Panc1 (cell line): Measurements from ENCODE around the gene HS6ST3. TPM values are rescaled to one million over a fixed set of nuclear protein-coding genes. Genes with fewer than 3 reads are reported as not detected.

Experiments
- ATAC-seq: fragments of 200-7000 bp; cut with Tn5 transposase; 2 replicates; pipeline ENCODE4 v1.9.1; 2020; ENCODE audit warnings: mild to moderate bottlenecking, moderate library complexity
- BruUV-seq: library from RNA; stranded (reverse); fragments of 400-500 nt; replicated peaks from 2 replicates; lab custom pipeline; 2021; lab: Mats Ljungman, UMichigan
- CTCF ChIA-PET: fragments of 300-600 bp; sonication (Branson Sonifier 250); formaldehyde crosslinking; loops from one replicate; lab custom pipeline; 2022; ENCODE audit warnings: antibody characterized with exemption; lab: Charles Lee
- POLR2A ChIA-PET: fragments of 300-600 bp; sonication (Branson Sonifier 250); formaldehyde crosslinking; loops from one replicate; lab custom pipeline; 2022; ENCODE audit warnings: antibody characterized with exemption; lab: Charles Lee
- DNase-seq: peaks from one replicate; pipeline ENCODE4 v3.0.0-alpha.2; 2010; ENCODE audit warnings: low read depth, low spot score
- H3K27ac ChIP-seq: 2 replicates; pipeline ENCODE4 v1.5.1; 2011; ENCODE audit warnings: mild to moderate bottlenecking, low read length, inconsistent platforms
- H3K27me3 ChIP-seq: fragments of 200-500 bp; sonication (Bioruptor generic); 2 replicates; pipeline ENCODE4 v1.6.0; 2014; ENCODE audit warnings: low read length, inconsistent platforms; ENCODE audit not compliant: control insufficient read depth, insufficient read depth
- H3K36me3 ChIP-seq: fragments of 200-500 bp; sonication (Bioruptor generic); 2 replicates; pipeline ENCODE4 v1.5.1; 2014; ENCODE audit warnings: inconsistent platforms, mild to moderate bottlenecking, low read length, moderate library complexity; ENCODE audit not compliant: control insufficient read depth, insufficient read depth
- H3K4me1 ChIP-seq: 2 replicates; pipeline ENCODE4 v1.5.1; 2011; ENCODE audit warnings: inconsistent platforms, mild to moderate bottlenecking, low read length, moderate library complexity; ENCODE audit not compliant: control insufficient read depth, insufficient read depth
- H3K4me3 ChIP-seq, 2 experiments: 2 replicates each; pipeline ENCODE4 v1.5.1; 2011 to 2012; ENCODE audit warnings: low read depth in 2 of 2, low read length in 2 of 2, mild to moderate bottlenecking in 2 of 2, inconsistent platforms in 1 of 2, moderate library complexity in 1 of 2
- H3K9me3 ChIP-seq: fragments of 200-500 bp; sonication (Bioruptor generic); 2 replicates; pipeline ENCODE4 v1.5.1; 2014; ENCODE audit warnings: low read depth, mild to moderate bottlenecking, inconsistent platforms, low read length, moderate library complexity; ENCODE audit not compliant: control insufficient read depth, insufficient read depth
- POLR2AphosphoS5 ChIP-seq: IDR thresholded peaks from 2 replicates; pipeline ENCODE4 v1.6.1; 2012; ENCODE audit warnings: mild to moderate bottlenecking, low read depth, low read length, moderate library complexity
- REST ChIP-seq, 2 experiments: IDR thresholded peaks; 2 replicates each; pipeline ENCODE4 v1.6.1; 2011 to 2012; ENCODE audit warnings: low read depth in 2 of 2, control low read depth in 1 of 2, low read length in 1 of 2, mild to moderate bottlenecking in 1 of 2, moderate library complexity in 1 of 2; ENCODE audit not compliant: insufficient read depth in 1 of 2
- SIN3A ChIP-seq: IDR thresholded peaks from 2 replicates; pipeline ENCODE4 v1.6.1; 2012; ENCODE audit warnings: low read depth, mild to moderate bottlenecking, low read length, moderate library complexity, borderline replicate concordance; ENCODE audit not compliant: insufficient read depth
- TCF7L2 ChIP-seq: IDR thresholded peaks from 2 replicates; pipeline ENCODE4 v1.6.1; 2011; ENCODE audit warnings: mild to moderate bottlenecking, low read depth, low read length, inconsistent platforms
- in situ Hi-C: cut with HindIII; loops from 2 replicates; pipeline ENCODE4 v1.10.0; 2016; ENCODE audit warnings: low sequenced_read_pairs, low pct_unique_long_range_greater_than_20kb
- intact Hi-C: fragments of 100-400 bp; cut with micrococcal nuclease; formaldehyde crosslinking; loops from one replicate; pipeline ENCODE4 v1.10.0; 2022; ENCODE audit not compliant: unreplicated experiment
- total RNA-seq: library from RNA; stranded (reverse); gene quantifications from one replicate; pipeline ENCODE4 v1.2.1, GENCODE V29; 2021; ENCODE audit not compliant: unreplicated experiment

Gene HS6ST3
- total RNA-seq, 1 experiment from 2014 or later = 0.13 TPM

- TF ChIP-seq TCF7L2 = no peak
- TF ChIP-seq REST (IDR thresholded peaks at IDR 0.05; ENCODE audit: insufficient read depth in 1 of 2, low read depth in 2 of 2, low read length in 1 of 2) = no peak
- no peak for TF ChIP-seq SIN3A
- no peaks in the 10 kb centered on the region for H3K36me3 ChIP-seq
- ChIA-PET CTCF (no interaction called here), POLR2A (no interaction called here)
- H3K27ac ChIP-seq = no peak overlapping the region
- H3K4me3 ChIP-seq = no peak overlapping the region
- BruUV-seq = no TSS peak
- no peak for ATAC-seq
- no peaks in the 10 kb centered on the region for H3K9me3 ChIP-seq
- intact Hi-C loops (no loop called here), in situ Hi-C loops (no loop called here)
- H3K27me3 ChIP-seq = no peaks in the 10 kb centered on the region
- no peak for DNase-seq
- no peaks in the 10 kb centered on the region for H3K4me1 ChIP-seq
Measured at GRCh38 chr13:96632536-96633320, 542.8 kb downstream of the HS6ST3 start.

GRCh38 chr13:96636001-96636709 is 546.2 kb downstream of the HS6ST3 start:
- no TSS peak for BruUV-seq
- Histone ChIP-seq H3K27me3 (no peaks in the 10 kb centered on the region), H3K9me3 (no peaks in the 10 kb centered on the region), H3K4me1 (no peaks in the 10 kb centered on the region), H3K4me3 (no peak overlapping the region), H3K27ac (no peak overlapping the region), H3K36me3 (no peaks in the 10 kb centered on the region)
- in situ Hi-C loops (no loop called here), intact Hi-C loops (no loop called here)
- TF ChIP-seq POLR2AphosphoS5 (no peak), REST (IDR thresholded peaks at IDR 0.05; ENCODE audit: insufficient read depth in 1 of 2, low read depth in 2 of 2, low read length in 1 of 2) (no peak), TCF7L2 (no peak), SIN3A (no peak)
- DNase-seq (no peak), ATAC-seq (no peak)
- ChIA-PET POLR2A (no interaction called here), CTCF (no interaction called here)
